Activated CD4-positive, alpha-beta memory T cell treated with anti-CD3 and anti-CD28 coated beads for 36 hours (primary cell): Measurements from ENCODE around the gene PTPA. TPM values are rescaled to one million over a fixed set of nuclear protein-coding genes. Genes with fewer than 3 reads are reported as not detected.
A peak's percentile ranks its signal among the peaks of the same experiment; 100 is the strongest.
"Not testable (repeated sequence)": the region's sequence is repeated elsewhere in the genome, so short reads cannot be mapped to it uniquely, and the experiment has no call there.

Experiments used
- CTCF ChIA-PET: fragments of 350-600 bp; sonication (Branson Sonifier 250); formaldehyde crosslinking; loops from one replicate; lab custom pipeline; 2021; ENCODE audit warnings: antibody characterized with exemption, inconsistent platforms; lab: Charles Lee
- POLR2A ChIA-PET: fragments of 350-600 bp; sonication (Branson Sonifier 250); formaldehyde crosslinking; loops from one replicate; lab custom pipeline; 2021; ENCODE audit warnings: antibody characterized with exemption; lab: Charles Lee
- DNase-seq: peaks from one replicate; pipeline ENCODE4 v3.0.0-alpha.2; 2020
- H3K27ac Mint-ChIP-seq: one replicate; pipeline ENCODE4 v1.8.0; 2021; ENCODE audit warnings: mixed read lengths
- H3K27me3 Mint-ChIP-seq: one replicate; pipeline ENCODE4 v1.8.0; 2021; ENCODE audit warnings: mixed read lengths
- H3K36me3 Mint-ChIP-seq: one replicate; pipeline ENCODE4 v1.8.0; 2021; ENCODE audit warnings: mixed read lengths
- H3K4me1 Mint-ChIP-seq: one replicate; pipeline ENCODE4 v1.8.0; 2021; ENCODE audit warnings: low read depth, mixed read lengths
- H3K4me3 Mint-ChIP-seq: one replicate; pipeline ENCODE4 v1.8.0; 2021; ENCODE audit warnings: mild to moderate bottlenecking, mixed read lengths
- H3K9me3 Mint-ChIP-seq: one replicate; pipeline ENCODE4 v1.8.0; 2021; ENCODE audit warnings: mixed read lengths
- intact Hi-C: fragments of 100-400 bp; cut with micrococcal nuclease; formaldehyde crosslinking; loops from one replicate; pipeline ENCODE4 v1.15.1; 2023
- total RNA-seq, 2 experiments: library from RNA; stranded (reverse); gene quantifications; one replicate each; pipeline ENCODE4 v1.2.3, GENCODE V29; 2021

PTPA gene
- total RNA-seq, 2 experiments from 2014 or later: 74.6 to 76.3 TPM

GRCh38 chr9:129184596-129185122 lies 73.4 kb downstream of the PTPA start:
- intact Hi-C loops: no loop called here
- Mint-ChIP-seq H3K27ac (no peak overlapping the region), H3K4me1 (peaks cover 11% of the 10 kb centered on the region)

GRCh38 chr9:129185402-129185801 lies 74.2 kb downstream of the PTPA start:
- peaks cover 11% of the 10 kb centered on the region for H3K4me1 Mint-ChIP-seq
- H3K36me3 Mint-ChIP-seq: no peaks in the 10 kb centered on the region
- H3K27ac Mint-ChIP-seq: no peak overlapping the region
- ChIA-PET POLR2A (no interaction called here), CTCF (no interaction called here)
- DNase-seq: no peak
- H3K4me3 Mint-ChIP-seq: no peak overlapping the region
- H3K27me3 Mint-ChIP-seq: no peaks in the 10 kb centered on the region
- intact Hi-C loops: no loop called here
- no peaks in the 10 kb centered on the region for H3K9me3 Mint-ChIP-seq

More at GRCh38 chr9:129184596-129185122, 73.4 kb downstream of the PTPA start:
- Mint-ChIP-seq H3K4me3 (no peak overlapping the region), H3K36me3 (no peaks in the 10 kb centered on the region), H3K27me3 (no peaks in the 10 kb centered on the region), H3K9me3 (no peaks in the 10 kb centered on the region)
- POLR2A ChIA-PET: no interaction called here
- no peak for DNase-seq
- CTCF ChIA-PET: interaction anchor here (0.7 to 2.3 kb wide), 4 partner anchors 11 to 965 kb away, joined by 3 to 5 read pairs (median 5); no protein-coding TSS in a partner anchor

- no peak overlapping the region for H3K4me3 Mint-ChIP-seq
- ChIA-PET CTCF (interaction anchor here (2.8 kb wide), 1 partner anchor 12 kb away, joined by 10 read pairs; no protein-coding TSS in a partner anchor), POLR2A (no interaction called here)
- H3K27ac Mint-ChIP-seq: no peak overlapping the region
- peak; percentile 62 for DNase-seq
- no peaks in the 10 kb centered on the region for H3K36me3 Mint-ChIP-seq
- no peaks in the 10 kb centered on the region for H3K27me3 Mint-ChIP-seq
- H3K9me3 Mint-ChIP-seq: no peaks in the 10 kb centered on the region
- H3K4me1 Mint-ChIP-seq: peaks cover 11% of the 10 kb centered on the region
- intact Hi-C loops: no loop called here
Observed at GRCh38 chr9:129185991-129186390, 74.8 kb downstream of the PTPA start.

- Mint-ChIP-seq H3K27me3 (no peaks in the 10 kb centered on the region), H3K4me3 (no peak overlapping the region), H3K4me1 (peaks cover 11% of the 10 kb centered on the region), H3K9me3 (peaks cover 3% of the 10 kb centered on the region), H3K36me3 (no peaks in the 10 kb centered on the region), H3K27ac (no peak overlapping the region)
- CTCF ChIA-PET: interaction anchor here (0.9 to 2.8 kb wide), 3 partner anchors 9 to 421 kb away, joined by 3 to 10 read pairs (median 3); partner anchors contain the start of gene IER5L
- POLR2A ChIA-PET: no interaction called here
- intact Hi-C loops: no loop called here
- no peak for DNase-seq
Observed at GRCh38 chr9:129187042-129187441, 75.8 kb downstream of the PTPA start.

- H3K27me3 Mint-ChIP-seq, POLR2A ChIA-PET, DNase-seq, H3K9me3 Mint-ChIP-seq, H3K27ac Mint-ChIP-seq, intact Hi-C loops, H3K4me3 Mint-ChIP-seq, H3K36me3 Mint-ChIP-seq: not testable (repeated sequence)
- H3K4me1 Mint-ChIP-seq: peaks cover 11% of the 10 kb centered on the region
- CTCF ChIA-PET: interaction anchor here (0.7 to 1.0 kb wide), 2 partner anchors 16 to 47 kb away, joined by 3 read pairs; no protein-coding TSS in a partner anchor
Observed at GRCh38 chr9:129189971-129190370, 78.8 kb downstream of the PTPA start.

- H3K27ac Mint-ChIP-seq: no peak overlapping the region
- peaks cover under 1% of the 10 kb centered on the region for H3K4me1 Mint-ChIP-seq
- peaks cover 10% of the 10 kb centered on the region for H3K9me3 Mint-ChIP-seq
- peaks cover 8% of the 10 kb centered on the region for H3K27me3 Mint-ChIP-seq
- CTCF ChIA-PET: interaction anchor here (0.5 kb wide), 1 partner anchor 339 kb away, joined by 5 read pairs; no protein-coding TSS in a partner anchor
- H3K4me3 Mint-ChIP-seq: no peak overlapping the region
- no peaks in the 10 kb centered on the region for H3K36me3 Mint-ChIP-seq
- intact Hi-C loops: no loop called here
- DNase-seq: no peak
- POLR2A ChIA-PET: no interaction called here
Observed at GRCh38 chr9:129191234-129191633, 80.0 kb downstream of the PTPA start.

- ChIA-PET POLR2A (no interaction called here), CTCF (interaction anchor here (0.7 kb wide), 1 partner anchor 16 kb away, joined by 4 read pairs; the partner anchor contains the start of gene IER5L)
Observed at GRCh38 chr9:129193655-129194054, 82.4 kb downstream of the PTPA start.

GRCh38 chr9:129194221-129194620 lies 83.0 kb downstream of the PTPA start:
- Mint-ChIP-seq H3K27me3 (peaks cover 19% of the 10 kb centered on the region), H3K36me3 (no peaks in the 10 kb centered on the region), H3K9me3 (peaks cover 10% of the 10 kb centered on the region), H3K4me3 (no peak overlapping the region), H3K4me1 (no peaks in the 10 kb centered on the region), H3K27ac (no peak overlapping the region)
- no peak for DNase-seq
- POLR2A ChIA-PET: no interaction called here
- intact Hi-C loops: no loop called here
- CTCF ChIA-PET: interaction anchor here (0.7 kb wide), 1 partner anchor 16 kb away, joined by 4 read pairs; the partner anchor contains the start of gene IER5L

More at GRCh38 chr9:129193655-129194054, 82.4 kb downstream of the PTPA start:
- intact Hi-C loops: no loop called here
- Mint-ChIP-seq H3K9me3 (peaks cover 10% of the 10 kb centered on the region), H3K4me1 (no peaks in the 10 kb centered on the region), H3K27ac (no peak overlapping the region), H3K27me3 (peaks cover 17% of the 10 kb centered on the region), H3K4me3 (no peak overlapping the region), H3K36me3 (no peaks in the 10 kb centered on the region)
- DNase-seq: no peak

GRCh38 chr9:129195606-129196005 lies 84.4 kb downstream of the PTPA start:
- intact Hi-C loops: no loop called here
- DNase-seq: no peak
- Mint-ChIP-seq H3K4me1 (no peaks in the 10 kb centered on the region), H3K27ac (no peak overlapping the region), H3K36me3 (no peaks in the 10 kb centered on the region), H3K9me3 (peaks cover 10% of the 10 kb centered on the region), H3K4me3 (no peak overlapping the region), H3K27me3 (peaks cover 19% of the 10 kb centered on the region)
- ChIA-PET POLR2A (no interaction called here), CTCF (no interaction called here)

GRCh38 chr9:129197045-129197444 lies 85.8 kb downstream of the PTPA start:
- CTCF ChIA-PET, intact Hi-C loops, DNase-seq, POLR2A ChIA-PET, H3K4me3 Mint-ChIP-seq, H3K4me1 Mint-ChIP-seq, H3K9me3 Mint-ChIP-seq, H3K36me3 Mint-ChIP-seq, H3K27ac Mint-ChIP-seq: not testable (repeated sequence)
- peaks cover 19% of the 10 kb centered on the region for H3K27me3 Mint-ChIP-seq

- Mint-ChIP-seq H3K27ac (no peak overlapping the region), H3K9me3 (no peaks in the 10 kb centered on the region), H3K36me3 (no peaks in the 10 kb centered on the region), H3K27me3 (peaks cover 19% of the 10 kb centered on the region), H3K4me1 (peaks cover 3% of the 10 kb centered on the region), H3K4me3 (no peak overlapping the region)
- intact Hi-C loops: no loop called here
- CTCF ChIA-PET: no interaction called here
- DNase-seq: no peak
- POLR2A ChIA-PET: no interaction called here
Observed at GRCh38 chr9:129197978-129198318, 86.7 kb downstream of the PTPA start.
